Measurements from ENCODE around the gene ACSM4.

DNA sequence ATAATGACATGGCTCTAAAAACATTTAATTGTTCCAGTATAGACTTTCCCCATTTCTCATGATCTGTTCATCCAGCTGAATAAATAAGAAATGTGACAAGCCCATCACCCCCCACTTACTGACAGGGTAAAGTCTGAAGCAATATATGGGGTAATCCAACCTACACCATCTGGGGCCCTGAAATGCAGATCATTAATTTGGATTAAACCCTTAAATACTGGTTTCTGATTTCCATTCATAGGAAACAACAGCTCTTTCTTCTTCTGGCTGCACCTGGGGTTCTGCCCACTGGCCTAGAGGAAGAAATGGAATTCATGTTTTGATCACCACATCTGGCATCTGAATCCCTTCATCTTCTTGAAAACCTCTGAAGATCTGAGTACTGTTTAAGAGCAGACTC, 39.3 kb upstream of the ACSM4 start:
- TF ChIP-seq, protein P1, sequence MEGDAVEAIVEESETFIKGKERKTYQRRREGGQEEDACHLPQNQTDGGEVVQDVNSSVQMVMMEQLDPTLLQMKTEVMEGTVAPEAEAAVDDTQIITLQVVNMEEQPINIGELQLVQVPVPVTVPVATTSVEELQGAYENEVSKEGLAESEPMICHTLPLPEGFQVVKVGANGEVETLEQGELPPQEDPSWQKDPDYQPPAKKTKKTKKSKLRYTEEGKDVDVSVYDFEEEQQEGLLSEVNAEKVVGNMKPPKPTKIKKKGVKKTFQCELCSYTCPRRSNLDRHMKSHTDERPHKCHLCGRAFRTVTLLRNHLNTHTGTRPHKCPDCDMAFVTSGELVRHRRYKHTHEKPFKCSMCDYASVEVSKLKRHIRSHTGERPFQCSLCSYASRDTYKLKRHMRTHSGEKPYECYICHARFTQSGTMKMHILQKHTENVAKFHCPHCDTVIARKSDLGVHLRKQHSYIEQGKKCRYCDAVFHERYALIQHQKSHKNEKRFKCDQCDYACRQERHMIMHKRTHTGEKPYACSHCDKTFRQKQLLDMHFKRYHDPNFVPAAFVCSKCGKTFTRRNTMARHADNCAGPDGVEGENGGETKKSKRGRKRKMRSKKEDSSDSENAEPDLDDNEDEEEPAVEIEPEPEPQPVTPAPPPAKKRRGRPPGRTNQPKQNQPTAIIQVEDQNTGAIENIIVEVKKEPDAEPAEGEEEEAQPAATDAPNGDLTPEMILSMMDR (optimal IDR thresholded peaks at IDR 0.05 in 1 of 3, IDR thresholded peaks at IDR 0.05 in 1 of 3, conservative IDR thresholded peaks at IDR 0.05 in 1 of 3; ENCODE audit: extremely low read depth in 1 of 3, insufficient read depth in 2 of 3, low read length in 3 of 3), result no peak
- TF ChIP-seq EZH2 (IDR thresholded peaks at IDR 0.05; ENCODE audit: low read length), result no peak

Data from keratinocyte (primary cell).